Hepatocyte (in vitro differentiated cells): ENCODE data around the gene ZNF746.

Source experiments
- CTCF ChIP-seq: fragments of 200-600 bp; sonication (generic); IDR thresholded peaks from 2 replicates; pipeline ENCODE4 v1.5.1; 2016; ENCODE audit warnings: antibody characterized with exemption, mild to moderate bottlenecking; ENCODE audit not compliant: poor library complexity
- EZH2 ChIP-seq: fragments of 200-600 bp; sonication (generic); IDR thresholded peaks from 2 replicates; pipeline ENCODE4 v1.6.1; 2016; ENCODE audit warnings: antibody characterized with exemption, mild to moderate bottlenecking, borderline replicate concordance

GRCh38 chr7:149466364-149466763 lies 31.2 kb downstream of the ZNF746 start:
- TF ChIP-seq EZH2: no peak
- no peak for TF ChIP-seq CTCF
